Tibial nerve (tissue), 3 donors: ENCODE results near the gene SIPA1L3.

Experiments
- EP300 ChIP-seq, 2 donors: sonication (generic); formaldehyde crosslinking; IDR thresholded peaks; one replicate each; pipeline ENCODE4 v1.6.1; 2017; ENCODE audit warnings: antibody characterized with exemption in 2 of 2, mild to moderate bottlenecking in 1 of 2
- POLR2A ChIP-seq, 2 donors: fragments of 450-650 bp; IDR thresholded peaks; one replicate each; pipeline ENCODE4 v1.6.1; 2017; ENCODE audit warnings: antibody characterized with exemption in 2 of 2, mild to moderate bottlenecking in 2 of 2, moderate library complexity in 2 of 2

- TF ChIP-seq EP300 (IDR thresholded peaks at IDR 0.05) (no peak), POLR2A (IDR thresholded peaks at IDR 0.05) (no peak)
Measured at GRCh38 chr19:37973666-37974065, 66.7 kb downstream of the SIPA1L3 start.
